WTC11 (cell line): Measurements from ENCODE around the gene CAPZB.

Experiments used
- FOXJ3 ChIP-seq: sonication (generic); formaldehyde crosslinking; IDR thresholded peaks from 2 replicates; pipeline ENCODE4 v1.9.0; 2021; ENCODE audit warnings: missing genetic modification reagents, mild to moderate bottlenecking, borderline replicate concordance
- MXD4 ChIP-seq: fragments of 250-450 bp; sonication (Bioruptor Pico); IDR thresholded peaks from 2 replicates; pipeline ENCODE4 v1.8.0; 2021; ENCODE audit warnings: mild to moderate bottlenecking, moderate library complexity, borderline replicate concordance
- NFYB ChIP-seq: sonication (generic); formaldehyde crosslinking; conservative IDR thresholded peaks from 2 replicates; pipeline ENCODE4 v1.8.0; 2022; ENCODE audit warnings: low read depth, missing genetic modification reagents
- NR3C1 ChIP-seq: sonication (generic); formaldehyde crosslinking; conservative IDR thresholded peaks from 2 replicates; pipeline ENCODE4 v1.8.1; 2023; ENCODE audit warnings: low read depth, mild to moderate bottlenecking, missing genetic modification reagents
- RORB ChIP-seq: fragments of 250-450 bp; sonication (Bioruptor Pico); IDR thresholded peaks from 2 replicates; pipeline ENCODE4 v1.9.0; 2021; ENCODE audit warnings: mild to moderate bottlenecking
- SP1 ChIP-seq: sonication (generic); formaldehyde crosslinking; conservative IDR thresholded peaks from 2 replicates; pipeline ENCODE4 v1.8.1; 2022; ENCODE audit warnings: missing genetic modification reagents
- TF ChIP-seq, protein P1 (sequence below): fragments of 200-600 bp; IDR thresholded peaks from 2 replicates; pipeline ENCODE4 v1.8.0; 2022; ENCODE audit warnings: antibody characterized with exemption
- TF ChIP-seq, protein P2 (sequence below): sonication (generic); formaldehyde crosslinking; IDR thresholded peaks from 2 replicates; pipeline ENCODE4 v1.8.1; 2022; ENCODE audit warnings: missing genetic modification reagents, borderline replicate concordance
- TF ChIP-seq, protein P3 (sequence below): sonication (generic); formaldehyde crosslinking; IDR thresholded peaks from 2 replicates; pipeline ENCODE4 v1.8.1; 2022; ENCODE audit warnings: low read depth, mild to moderate bottlenecking, moderate library complexity, missing genetic modification reagents, borderline replicate concordance
- TF ChIP-seq, protein P4 (sequence below): sonication (generic); formaldehyde crosslinking; IDR thresholded peaks from 2 replicates; pipeline ENCODE4 v1.8.1; 2023; ENCODE audit warnings: mild to moderate bottlenecking, missing genetic modification reagents, moderate library complexity
- TF ChIP-seq, protein P5 (sequence below): sonication (generic); formaldehyde crosslinking; IDR thresholded peaks from 2 replicates; pipeline ENCODE4 v1.8.0; 2022; ENCODE audit warnings: mild to moderate bottlenecking, missing genetic modification reagents
- TF ChIP-seq, protein P6 (sequence below): sonication (generic); formaldehyde crosslinking; IDR thresholded peaks from 2 replicates; pipeline ENCODE4 v1.8.1; 2023; ENCODE audit warnings: mild to moderate bottlenecking, moderate library complexity, missing genetic modification reagents

DNA sequence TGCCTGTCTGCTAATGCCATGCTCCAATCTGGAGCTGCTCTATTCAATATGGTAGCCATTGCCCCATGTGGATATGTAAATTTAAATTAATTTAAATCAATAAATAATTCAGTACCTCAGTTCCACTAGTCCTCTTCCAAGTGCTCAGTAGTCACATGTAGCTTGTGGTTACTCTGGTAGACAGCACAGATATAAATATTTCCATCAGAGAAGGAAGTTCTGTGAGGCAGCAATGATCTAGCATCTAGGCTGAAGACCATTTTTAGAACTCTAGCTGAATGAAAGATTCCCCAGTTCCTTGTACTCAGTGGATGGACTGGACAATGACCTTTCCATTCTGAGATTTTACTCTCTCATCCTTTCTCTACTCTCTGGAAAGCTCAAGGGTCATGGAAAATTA lies 25.8 kb upstream of the CAPZB start:
- TF ChIP-seq, protein P1, sequence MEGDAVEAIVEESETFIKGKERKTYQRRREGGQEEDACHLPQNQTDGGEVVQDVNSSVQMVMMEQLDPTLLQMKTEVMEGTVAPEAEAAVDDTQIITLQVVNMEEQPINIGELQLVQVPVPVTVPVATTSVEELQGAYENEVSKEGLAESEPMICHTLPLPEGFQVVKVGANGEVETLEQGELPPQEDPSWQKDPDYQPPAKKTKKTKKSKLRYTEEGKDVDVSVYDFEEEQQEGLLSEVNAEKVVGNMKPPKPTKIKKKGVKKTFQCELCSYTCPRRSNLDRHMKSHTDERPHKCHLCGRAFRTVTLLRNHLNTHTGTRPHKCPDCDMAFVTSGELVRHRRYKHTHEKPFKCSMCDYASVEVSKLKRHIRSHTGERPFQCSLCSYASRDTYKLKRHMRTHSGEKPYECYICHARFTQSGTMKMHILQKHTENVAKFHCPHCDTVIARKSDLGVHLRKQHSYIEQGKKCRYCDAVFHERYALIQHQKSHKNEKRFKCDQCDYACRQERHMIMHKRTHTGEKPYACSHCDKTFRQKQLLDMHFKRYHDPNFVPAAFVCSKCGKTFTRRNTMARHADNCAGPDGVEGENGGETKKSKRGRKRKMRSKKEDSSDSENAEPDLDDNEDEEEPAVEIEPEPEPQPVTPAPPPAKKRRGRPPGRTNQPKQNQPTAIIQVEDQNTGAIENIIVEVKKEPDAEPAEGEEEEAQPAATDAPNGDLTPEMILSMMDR, result no peak
- TF ChIP-seq NFYB (CRISPR knock-in tag), result no peak
- TF ChIP-seq NR3C1, result no peak
- no peak for TF ChIP-seq RORB (CRISPR knock-in tag)
- TF ChIP-seq, protein P2, sequence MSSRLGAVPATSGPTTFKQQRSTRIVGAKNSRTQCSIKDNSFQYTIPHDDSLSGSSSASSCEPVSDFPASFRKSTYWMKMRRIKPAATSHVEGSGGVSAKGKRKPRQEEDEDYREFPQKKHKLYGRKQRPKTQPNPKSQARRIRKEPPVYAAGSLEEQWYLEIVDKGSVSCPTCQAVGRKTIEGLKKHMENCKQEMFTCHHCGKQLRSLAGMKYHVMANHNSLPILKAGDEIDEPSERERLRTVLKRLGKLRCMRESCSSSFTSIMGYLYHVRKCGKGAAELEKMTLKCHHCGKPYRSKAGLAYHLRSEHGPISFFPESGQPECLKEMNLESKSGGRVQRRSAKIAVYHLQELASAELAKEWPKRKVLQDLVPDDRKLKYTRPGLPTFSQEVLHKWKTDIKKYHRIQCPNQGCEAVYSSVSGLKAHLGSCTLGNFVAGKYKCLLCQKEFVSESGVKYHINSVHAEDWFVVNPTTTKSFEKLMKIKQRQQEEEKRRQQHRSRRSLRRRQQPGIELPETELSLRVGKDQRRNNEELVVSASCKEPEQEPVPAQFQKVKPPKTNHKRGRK (CRISPR knock-in tag), result no peak
- TF ChIP-seq, protein P3, sequence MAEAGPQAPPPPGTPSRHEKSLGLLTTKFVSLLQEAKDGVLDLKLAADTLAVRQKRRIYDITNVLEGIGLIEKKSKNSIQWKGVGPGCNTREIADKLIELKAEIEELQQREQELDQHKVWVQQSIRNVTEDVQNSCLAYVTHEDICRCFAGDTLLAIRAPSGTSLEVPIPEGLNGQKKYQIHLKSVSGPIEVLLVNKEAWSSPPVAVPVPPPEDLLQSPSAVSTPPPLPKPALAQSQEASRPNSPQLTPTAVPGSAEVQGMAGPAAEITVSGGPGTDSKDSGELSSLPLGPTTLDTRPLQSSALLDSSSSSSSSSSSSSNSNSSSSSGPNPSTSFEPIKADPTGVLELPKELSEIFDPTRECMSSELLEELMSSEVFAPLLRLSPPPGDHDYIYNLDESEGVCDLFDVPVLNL (CRISPR knock-in tag), result no peak
- TF ChIP-seq, protein P4, sequence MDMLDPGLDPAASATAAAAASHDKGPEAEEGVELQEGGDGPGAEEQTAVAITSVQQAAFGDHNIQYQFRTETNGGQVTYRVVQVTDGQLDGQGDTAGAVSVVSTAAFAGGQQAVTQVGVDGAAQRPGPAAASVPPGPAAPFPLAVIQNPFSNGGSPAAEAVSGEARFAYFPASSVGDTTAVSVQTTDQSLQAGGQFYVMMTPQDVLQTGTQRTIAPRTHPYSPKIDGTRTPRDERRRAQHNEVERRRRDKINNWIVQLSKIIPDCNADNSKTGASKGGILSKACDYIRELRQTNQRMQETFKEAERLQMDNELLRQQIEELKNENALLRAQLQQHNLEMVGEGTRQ (CRISPR knock-in tag), result no peak
- TF ChIP-seq MXD4 (CRISPR knock-in tag), result no peak
- no peak for TF ChIP-seq FOXJ3 (CRISPR knock-in tag)
- TF ChIP-seq, protein P5, sequence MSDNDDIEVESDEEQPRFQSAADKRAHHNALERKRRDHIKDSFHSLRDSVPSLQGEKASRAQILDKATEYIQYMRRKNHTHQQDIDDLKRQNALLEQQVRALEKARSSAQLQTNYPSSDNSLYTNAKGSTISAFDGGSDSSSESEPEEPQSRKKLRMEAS (CRISPR knock-in tag), result no peak
- TF ChIP-seq, protein P6, sequence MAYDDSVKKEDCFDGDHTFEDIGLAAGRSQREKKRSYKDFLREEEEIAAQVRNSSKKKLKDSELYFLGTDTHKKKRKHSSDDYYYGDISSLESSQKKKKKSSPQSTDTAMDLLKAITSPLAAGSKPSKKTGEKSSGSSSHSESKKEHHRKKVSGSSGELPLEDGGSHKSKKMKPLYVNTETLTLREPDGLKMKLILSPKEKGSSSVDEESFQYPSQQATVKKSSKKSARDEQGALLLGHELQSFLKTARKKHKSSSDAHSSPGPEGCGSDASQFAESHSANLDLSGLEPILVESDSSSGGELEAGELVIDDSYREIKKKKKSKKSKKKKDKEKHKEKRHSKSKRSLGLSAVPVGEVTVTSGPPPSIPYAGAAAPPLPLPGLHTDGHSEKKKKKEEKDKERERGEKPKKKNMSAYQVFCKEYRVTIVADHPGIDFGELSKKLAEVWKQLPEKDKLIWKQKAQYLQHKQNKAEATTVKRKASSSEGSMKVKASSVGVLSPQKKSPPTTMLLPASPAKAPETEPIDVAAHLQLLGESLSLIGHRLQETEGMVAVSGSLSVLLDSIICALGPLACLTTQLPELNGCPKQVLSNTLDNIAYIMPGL (CRISPR knock-in tag), result no peak
- TF ChIP-seq SP1, result no peak
